ENCODE data around the gene DLK2. TPM values are rescaled to one million over a fixed set of nuclear protein-coding genes. Genes with fewer than 3 reads are reported as not detected.

Gene DLK2
- total and polyA plus RNA-seq, 2 of the 13 experiments (the other 11 are each of a cell fraction or from before 2014, with no cell fraction given) = 1.2 to 3.8 TPM

DNA sequence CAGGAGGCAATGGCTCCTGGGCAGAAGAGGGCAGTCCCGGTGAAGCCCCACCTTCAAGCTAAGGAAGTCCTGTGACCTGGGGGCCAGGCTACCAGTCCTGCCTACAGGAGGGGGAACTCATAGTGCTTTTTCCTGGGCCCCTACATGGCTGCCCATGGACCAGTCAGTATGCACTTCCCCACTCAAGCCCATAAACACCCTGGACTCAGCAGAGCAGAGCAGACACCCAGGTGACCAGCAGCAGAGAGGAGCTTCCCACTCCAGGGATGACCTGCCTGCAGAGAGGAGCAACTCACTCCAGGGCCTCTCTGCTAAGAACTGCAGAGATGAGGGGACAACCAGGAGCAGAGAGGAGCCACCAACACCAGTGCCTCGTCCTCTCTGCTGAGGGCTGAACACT lies 42.3 kb downstream of the DLK2 start:
- Histone ChIP-seq H4K20me1 (ENCODE audit: insufficient read depth, low read length) (no peaks in the 10 kb centered on the region), H3K27ac (ENCODE audit: extremely low read length, insufficient read depth, low read length) (no peak overlapping the region), H2AFZ (ENCODE audit: low read length) (no peak overlapping the region), H3K9ac (ENCODE audit: insufficient read depth, low read depth, low read length) (no peak overlapping the region), H3K4me2 (ENCODE audit: low read depth, low read length) (no peak overlapping the region; the same call in 1 of the 2 replicates), H3K27me3 (ENCODE audit: control insufficient read depth in 1 of 2, insufficient read depth in 2 of 2, low read length in 2 of 2) (peaks cover 0 to 13% of the 10 kb centered on the region in 2 experiments; a peak in 3 of 5 replicates), H3K4me3 (replicated peaks in 1 of 3; ENCODE audit: insufficient read depth in 1 of 3, low read depth in 2 of 3, low read length in 3 of 3) (no peak overlapping the region), H3K36me3 (replicated peaks in 1 of 2; ENCODE audit: control insufficient read depth in 1 of 2, insufficient read depth in 2 of 2, low read length in 2 of 2) (no peaks in the 10 kb centered on the region), H3K79me2 (ENCODE audit: insufficient read depth, low read length) (no peaks in the 10 kb centered on the region), H3K4me1 (ENCODE audit: insufficient read depth, low read length) (no peaks in the 10 kb centered on the region), H3K9me3 (ENCODE audit: low read length) (no peaks in the 10 kb centered on the region)
- in situ Hi-C loops (cut with HindIII; ENCODE audit: extremely low pct_ligation_motif_present, low pct_unique_long_range_greater_than_20kb) = no loop called here
- FAIRE-seq (no peak), ATAC-seq (peak; percentile 57), DNase-seq (ENCODE audit: low spot score) (no peak)
- intact Hi-C loops (cut with micrococcal nuclease; ENCODE audit: unreplicated experiment) = no loop called here
- WGBS (ENCODE audit: low lambda C conversion rate) = no CpG with 5 or more reads among the region's 2 CpGs
- ChIA-PET POLR2A (interaction anchor here (1.5 kb wide), 1 partner anchor 14 kb away, joined by 5 read pairs; the partner anchor contains the start of gene ABCC10), CTCF (ENCODE audit: low intra/inter-chr PET ratio, low total read pairs) (no interaction called here)
- BruUV-seq (replicated peaks) = no TSS peak
- TF ChIP-seq CHCHD3 (CRISPR knock-in tag; IDR thresholded peaks at IDR 0.05) (no peak), KDM5A (IDR thresholded peaks at IDR 0.05; ENCODE audit: borderline replicate concordance, low read length) (no peak), HMG20A (CRISPR knock-in tag; IDR thresholded peaks at IDR 0.05; ENCODE audit: borderline replicate concordance) (no peak), ZNF703 (CRISPR knock-in tag; IDR thresholded peaks at IDR 0.05; ENCODE audit: borderline replicate concordance) (no peak), ZNF775 (CRISPR knock-in tag; IDR thresholded peaks at IDR 0.05; ENCODE audit: borderline replicate concordance) (no peak), LCORL (IDR thresholded peaks at IDR 0.05) (no peak), LCORL (CRISPR knock-in tag; IDR thresholded peaks at IDR 0.05) (no peak), MYC (CRISPR knock-in tag; IDR thresholded peaks at IDR 0.05; ENCODE audit: borderline replicate concordance) (no peak)
- TF ChIP-seq, protein P1, sequence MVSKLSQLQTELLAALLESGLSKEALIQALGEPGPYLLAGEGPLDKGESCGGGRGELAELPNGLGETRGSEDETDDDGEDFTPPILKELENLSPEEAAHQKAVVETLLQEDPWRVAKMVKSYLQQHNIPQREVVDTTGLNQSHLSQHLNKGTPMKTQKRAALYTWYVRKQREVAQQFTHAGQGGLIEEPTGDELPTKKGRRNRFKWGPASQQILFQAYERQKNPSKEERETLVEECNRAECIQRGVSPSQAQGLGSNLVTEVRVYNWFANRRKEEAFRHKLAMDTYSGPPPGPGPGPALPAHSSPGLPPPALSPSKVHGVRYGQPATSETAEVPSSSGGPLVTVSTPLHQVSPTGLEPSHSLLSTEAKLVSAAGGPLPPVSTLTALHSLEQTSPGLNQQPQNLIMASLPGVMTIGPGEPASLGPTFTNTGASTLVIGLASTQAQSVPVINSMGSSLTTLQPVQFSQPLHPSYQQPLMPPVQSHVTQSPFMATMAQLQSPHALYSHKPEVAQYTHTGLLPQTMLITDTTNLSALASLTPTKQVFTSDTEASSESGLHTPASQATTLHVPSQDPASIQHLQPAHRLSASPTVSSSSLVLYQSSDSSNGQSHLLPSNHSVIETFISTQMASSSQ (IDR thresholded peaks at IDR 0.05; ENCODE audit: low read depth) = no peak
- TF ChIP-seq, protein P1 (CRISPR knock-in tag; IDR thresholded peaks at IDR 0.05; ENCODE audit: borderline replicate concordance) = no peak
- TF ChIP-seq, protein P2, sequence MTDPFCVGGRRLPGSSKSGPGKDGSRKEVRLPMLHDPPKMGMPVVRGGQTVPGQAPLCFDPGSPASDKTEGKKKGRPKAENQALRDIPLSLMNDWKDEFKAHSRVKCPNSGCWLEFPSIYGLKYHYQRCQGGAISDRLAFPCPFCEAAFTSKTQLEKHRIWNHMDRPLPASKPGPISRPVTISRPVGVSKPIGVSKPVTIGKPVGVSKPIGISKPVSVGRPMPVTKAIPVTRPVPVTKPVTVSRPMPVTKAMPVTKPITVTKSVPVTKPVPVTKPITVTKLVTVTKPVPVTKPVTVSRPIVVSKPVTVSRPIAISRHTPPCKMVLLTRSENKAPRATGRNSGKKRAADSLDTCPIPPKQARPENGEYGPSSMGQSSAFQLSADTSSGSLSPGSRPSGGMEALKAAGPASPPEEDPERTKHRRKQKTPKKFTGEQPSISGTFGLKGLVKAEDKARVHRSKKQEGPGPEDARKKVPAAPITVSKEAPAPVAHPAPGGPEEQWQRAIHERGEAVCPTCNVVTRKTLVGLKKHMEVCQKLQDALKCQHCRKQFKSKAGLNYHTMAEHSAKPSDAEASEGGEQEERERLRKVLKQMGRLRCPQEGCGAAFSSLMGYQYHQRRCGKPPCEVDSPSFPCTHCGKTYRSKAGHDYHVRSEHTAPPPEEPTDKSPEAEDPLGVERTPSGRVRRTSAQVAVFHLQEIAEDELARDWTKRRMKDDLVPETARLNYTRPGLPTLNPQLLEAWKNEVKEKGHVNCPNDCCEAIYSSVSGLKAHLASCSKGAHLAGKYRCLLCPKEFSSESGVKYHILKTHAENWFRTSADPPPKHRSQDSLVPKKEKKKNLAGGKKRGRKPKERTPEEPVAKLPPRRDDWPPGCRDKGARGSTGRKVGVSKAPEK (CRISPR knock-in tag; IDR thresholded peaks at IDR 0.05; ENCODE audit: borderline replicate concordance) = no peak
- TF ChIP-seq, protein P3, sequence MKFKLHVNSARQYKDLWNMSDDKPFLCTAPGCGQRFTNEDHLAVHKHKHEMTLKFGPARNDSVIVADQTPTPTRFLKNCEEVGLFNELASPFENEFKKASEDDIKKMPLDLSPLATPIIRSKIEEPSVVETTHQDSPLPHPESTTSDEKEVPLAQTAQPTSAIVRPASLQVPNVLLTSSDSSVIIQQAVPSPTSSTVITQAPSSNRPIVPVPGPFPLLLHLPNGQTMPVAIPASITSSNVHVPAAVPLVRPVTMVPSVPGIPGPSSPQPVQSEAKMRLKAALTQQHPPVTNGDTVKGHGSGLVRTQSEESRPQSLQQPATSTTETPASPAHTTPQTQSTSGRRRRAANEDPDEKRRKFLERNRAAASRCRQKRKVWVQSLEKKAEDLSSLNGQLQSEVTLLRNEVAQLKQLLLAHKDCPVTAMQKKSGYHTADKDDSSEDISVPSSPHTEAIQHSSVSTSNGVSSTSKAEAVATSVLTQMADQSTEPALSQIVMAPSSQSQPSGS (CRISPR knock-in tag; IDR thresholded peaks at IDR 0.05) = no peak
- TF ChIP-seq, protein P4, sequence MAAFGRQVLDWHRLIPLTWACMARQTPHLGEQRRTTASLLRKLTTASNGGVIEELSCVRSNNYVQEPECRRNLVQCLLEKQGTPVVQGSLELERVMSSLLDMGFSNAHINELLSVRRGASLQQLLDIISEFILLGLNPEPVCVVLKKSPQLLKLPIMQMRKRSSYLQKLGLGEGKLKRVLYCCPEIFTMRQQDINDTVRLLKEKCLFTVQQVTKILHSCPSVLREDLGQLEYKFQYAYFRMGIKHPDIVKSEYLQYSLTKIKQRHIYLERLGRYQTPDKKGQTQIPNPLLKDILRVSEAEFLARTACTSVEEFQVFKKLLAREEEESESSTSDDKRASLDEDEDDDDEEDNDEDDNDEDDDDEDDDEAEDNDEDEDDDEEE (CRISPR knock-in tag; IDR thresholded peaks at IDR 0.05) = no peak
- TF ChIP-seq, protein P5, sequence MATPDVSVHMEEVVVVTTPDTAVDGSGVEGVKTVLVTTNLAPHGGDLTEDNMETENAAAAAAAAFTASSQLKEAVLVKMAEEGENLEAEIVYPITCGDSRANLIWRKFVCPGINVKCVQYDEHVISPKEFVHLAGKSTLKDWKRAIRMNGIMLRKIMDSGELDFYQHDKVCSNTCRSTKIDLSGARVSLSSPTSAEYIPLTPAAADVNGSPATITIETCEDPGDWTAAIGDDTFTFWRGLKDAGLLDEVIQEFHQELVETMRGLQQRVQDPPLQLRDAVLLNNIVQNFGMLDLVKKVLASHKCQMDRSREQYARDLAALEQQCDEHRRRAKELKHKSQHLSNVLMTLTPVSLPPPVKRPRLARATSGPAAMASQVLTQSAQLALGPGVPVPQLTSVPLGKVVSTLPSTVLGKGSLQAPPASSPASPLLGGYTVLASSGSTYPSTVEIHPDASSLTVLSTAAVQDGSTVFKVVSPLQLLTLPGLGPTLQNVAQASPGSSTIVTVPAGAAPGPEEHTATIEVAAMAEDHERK (CRISPR knock-in tag; IDR thresholded peaks at IDR 0.05; ENCODE audit: low read depth) = no peak
